GM19239 (cell line): ENCODE data around the gene SKOR1.

Source experiments
- DNase-seq: peaks from one replicate; pipeline ENCODE4 v3.0.0; 2011; ENCODE audit warnings: low spot score; ENCODE audit not compliant: insufficient read length
- FAIRE-seq: peaks from 2 replicates; lab custom pipeline; 2011; peaks lifted over from hg19 to GRCh38; lab: Jason Lieb, UNC

Gene SKOR1

DNA sequence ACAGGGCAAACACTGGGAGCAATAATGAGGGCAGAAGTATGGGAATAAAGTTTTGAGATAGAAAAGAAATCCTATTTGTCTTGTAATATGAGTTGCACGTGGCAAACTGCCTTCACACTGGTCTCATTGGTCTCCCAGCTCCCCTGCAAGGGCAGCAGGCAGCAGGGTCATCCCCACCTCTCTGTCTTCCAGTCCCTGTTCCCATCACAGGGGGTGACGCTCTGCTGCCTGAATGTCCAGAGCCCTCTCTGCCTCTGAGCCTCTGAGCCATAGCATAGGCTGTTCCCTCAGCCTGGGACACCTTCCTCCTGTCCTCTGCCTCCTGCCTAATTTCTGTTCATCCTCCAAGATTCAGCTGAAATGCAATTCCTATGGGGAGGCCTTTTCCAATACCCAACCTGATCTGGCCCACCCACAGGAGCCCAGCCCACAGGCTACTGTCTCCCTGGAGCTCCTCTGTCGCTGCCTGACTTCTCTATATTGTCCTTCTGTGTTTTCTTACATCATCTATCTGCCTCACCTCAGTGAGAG, 12.1 kb upstream of the SKOR1 start:
- FAIRE-seq = no peak

DNA sequence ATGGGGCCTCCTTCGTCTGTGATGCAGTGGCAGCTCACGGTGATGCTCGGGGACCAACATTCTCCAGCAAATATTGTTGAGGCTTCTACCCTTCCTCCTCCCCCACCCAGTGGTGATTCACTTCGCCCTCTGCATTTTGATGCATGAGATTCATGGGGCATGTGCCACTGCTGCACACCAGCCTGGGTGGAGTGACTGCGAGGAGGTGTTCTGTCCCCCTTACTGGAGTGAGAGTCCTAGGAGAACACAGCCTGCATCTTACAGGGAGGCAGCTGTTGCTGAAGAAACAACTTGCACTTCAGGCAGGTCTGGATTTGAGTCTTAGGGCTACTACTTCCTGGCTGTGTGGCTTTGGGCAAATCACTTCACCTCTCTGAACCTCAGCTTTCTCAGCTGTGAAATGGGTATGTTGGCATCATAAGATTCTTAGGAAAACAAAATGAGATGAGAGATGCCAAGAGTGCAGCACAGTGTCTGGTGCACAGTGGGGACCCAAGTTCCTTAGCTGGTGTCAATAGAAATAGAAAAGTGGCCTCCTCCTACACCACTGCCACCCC, 10.2 kb upstream of the SKOR1 start:
- DNase-seq = no peak
- no peak for FAIRE-seq

More for the DNA sequence above, 12.1 kb upstream of the SKOR1 start:
- DNase-seq = no peak

GRCh38 chr15:67816668-67817067, 8.6 kb upstream of the SKOR1 start:
- no peak for FAIRE-seq
- DNase-seq = no peak

- no peak for DNase-seq
- FAIRE-seq = no peak
These were observed 6.8 kb upstream of the SKOR1 start for GRCh38 chr15:67818464-67818863.

- FAIRE-seq (no peak), DNase-seq (no peak)
These were observed 5.7 kb upstream of the SKOR1 start for GRCh38 chr15:67819636-67820035.

DNA sequence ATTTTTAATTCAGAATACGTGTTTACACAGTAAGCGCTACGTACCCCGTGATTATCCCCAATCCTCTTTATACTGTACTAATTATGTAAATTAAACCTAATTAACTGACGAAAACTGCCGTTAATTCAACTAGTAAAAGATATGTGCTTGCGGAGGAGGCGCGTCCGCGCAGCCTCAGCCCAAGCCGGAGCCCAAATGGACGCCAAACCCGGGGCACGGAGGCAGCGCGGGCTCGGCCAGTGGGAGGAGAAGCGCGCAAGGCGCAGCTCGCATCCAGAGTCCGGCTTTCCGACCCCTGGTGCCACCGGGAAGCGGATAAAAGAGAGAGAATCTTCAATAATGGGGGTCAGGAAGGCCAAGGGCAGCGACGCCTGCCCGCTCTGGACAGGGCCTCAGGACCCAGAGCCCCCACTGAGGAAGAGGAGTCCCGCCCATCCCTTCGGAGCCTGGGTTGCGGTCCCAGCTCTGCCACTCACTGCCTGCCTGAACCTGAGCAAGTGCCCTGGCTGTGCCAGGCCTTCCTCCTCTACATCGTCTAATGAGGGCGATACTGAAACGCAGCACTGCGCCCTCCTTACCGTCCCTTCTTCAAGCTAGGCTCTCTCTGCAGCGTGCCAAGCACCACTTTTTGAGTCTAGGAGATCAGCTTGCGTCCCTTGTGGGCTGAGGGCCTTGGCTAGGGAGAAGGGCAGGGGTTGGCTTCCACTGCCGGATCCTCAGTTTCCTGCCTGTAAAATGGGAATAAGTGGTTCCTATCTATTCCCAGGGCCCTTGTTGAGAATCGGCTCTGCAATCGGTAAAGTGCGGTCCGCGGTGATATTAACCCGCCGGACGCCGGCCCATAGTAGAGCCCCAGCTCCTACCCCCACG, 5.0 kb upstream of the SKOR1 start:
- FAIRE-seq (no peak), DNase-seq (no peak)

DNA sequence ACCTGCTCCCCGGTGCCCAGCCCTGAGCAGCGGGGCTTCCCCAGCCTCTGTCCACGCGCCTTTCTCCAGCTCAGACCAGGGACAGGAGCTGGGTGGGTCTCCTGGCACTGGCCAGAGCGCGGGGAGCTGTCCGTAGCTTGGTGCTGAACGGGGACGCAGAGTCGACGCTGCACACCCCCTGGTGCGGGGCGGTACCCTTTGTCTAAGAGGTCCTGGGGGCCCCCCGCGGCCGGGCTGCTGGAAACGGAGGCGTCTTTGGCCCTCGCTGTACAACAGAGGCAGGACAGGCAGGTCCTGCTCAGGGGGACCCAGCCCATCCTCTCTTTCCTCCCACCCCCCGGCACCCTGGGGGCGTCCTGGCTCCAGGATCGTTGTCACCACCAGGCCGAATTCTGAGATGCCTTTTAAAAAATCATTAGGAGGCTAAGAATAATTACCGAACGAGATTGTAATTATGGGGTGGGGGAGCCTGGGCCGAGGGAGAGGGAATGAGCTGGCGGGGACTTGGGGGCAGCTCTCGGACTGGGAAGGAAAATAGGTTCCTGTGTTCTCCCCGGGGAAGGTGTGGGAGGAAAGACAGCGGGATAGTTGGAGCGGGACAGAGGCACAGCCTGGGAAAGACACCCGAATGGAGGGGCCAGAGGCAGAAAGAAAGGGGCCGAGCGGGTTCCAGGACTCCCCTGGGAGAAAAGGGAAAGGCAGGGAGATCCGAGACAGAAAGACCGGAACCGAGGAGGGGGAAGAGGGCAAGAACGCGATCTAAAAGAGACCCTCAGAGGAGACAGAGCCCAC, 4.1 kb upstream of the SKOR1 start:
- no peak for DNase-seq
- FAIRE-seq = no peak

- DNase-seq = no peak
- FAIRE-seq = no peak
These were observed 3.4 kb upstream of the SKOR1 start for GRCh38 chr15:67821784-67822440.

- DNase-seq (no peak), FAIRE-seq (no peak)
These were observed 2.6 kb upstream of the SKOR1 start for GRCh38 chr15:67822537-67823313.

- FAIRE-seq (no peak), DNase-seq (no peak)
These were observed 1.8 kb upstream of the SKOR1 start for GRCh38 chr15:67823314-67824196.

DNA sequence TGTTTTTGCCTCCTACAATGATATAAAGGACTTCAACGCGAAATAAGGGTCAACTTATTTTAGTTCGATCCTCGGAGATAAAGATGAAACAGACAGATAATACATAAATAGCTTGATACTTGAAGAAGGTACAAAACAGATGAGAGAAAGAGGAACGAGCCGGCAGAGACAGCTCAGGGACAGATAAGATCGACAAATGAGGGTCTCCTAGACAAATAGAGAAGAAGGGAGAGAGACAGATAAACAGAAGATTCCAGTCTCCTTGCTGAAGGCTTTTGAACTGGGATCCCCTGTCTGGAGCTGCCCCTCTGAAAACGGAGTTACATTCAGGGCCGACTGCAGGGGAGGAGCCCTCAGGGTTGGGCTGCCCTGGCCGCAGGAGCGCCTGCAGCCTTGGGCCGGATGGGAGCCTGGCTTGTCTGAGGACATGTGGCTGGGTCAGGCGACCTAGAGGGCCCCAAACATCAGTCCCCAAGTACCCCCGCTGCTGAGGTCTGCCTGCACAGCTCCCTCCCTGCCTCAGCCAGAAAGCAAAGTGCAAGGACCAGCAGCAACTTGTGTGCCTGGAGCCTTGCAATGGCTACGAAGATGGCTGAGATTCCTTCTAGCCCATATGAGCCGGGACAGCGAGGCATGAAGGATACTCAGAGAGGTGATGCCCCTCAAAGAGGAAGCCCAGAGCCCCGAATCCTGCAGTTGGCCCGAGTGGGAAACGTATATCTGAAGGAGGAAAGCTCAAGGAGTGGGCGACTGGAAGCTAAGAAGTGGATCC, 926 bp upstream of the SKOR1 start:
- FAIRE-seq = no peak
- DNase-seq = no peak

- FAIRE-seq = no peak
These were observed 790 bp downstream of the SKOR1 start for GRCh38 chr15:67825881-67826716.

DNA sequence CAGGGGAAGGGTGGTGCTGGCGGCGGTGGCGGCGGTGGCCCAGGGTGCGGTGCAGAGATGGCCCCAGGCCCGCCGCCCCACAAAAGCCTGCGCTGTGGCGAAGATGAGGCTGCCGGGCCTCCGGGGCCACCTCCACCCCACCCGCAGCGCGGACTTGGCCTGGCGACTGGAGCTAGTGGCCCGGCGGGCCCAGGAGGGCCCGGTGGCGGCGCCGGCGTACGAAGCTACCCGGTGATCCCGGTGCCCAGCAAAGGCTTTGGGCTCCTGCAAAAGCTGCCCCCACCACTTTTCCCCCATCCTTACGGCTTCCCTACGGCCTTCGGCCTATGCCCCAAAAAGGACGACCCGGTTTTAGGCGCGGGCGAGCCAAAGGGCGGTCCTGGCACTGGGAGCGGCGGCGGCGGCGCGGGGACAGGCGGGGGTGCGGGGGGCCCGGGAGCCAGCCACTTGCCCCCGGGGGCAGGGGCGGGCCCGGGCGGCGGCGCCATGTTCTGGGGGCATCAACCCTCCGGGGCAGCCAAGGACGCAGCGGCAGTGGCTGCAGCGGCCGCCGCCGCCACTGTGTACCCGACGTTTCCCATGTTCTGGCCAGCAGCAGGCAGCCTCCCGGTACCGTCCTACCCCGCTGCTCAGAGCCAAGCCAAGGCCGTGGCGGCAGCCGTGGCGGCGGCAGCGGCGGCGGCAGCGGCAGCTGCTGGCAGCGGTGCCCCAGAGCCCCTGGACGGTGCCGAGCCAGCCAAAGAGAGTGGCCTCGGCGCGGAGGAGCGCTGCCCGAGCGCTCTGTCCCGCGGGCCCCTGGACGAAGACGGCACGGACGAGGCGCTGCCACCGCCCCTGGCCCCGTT, 1.6 kb downstream of the SKOR1 start:
- no peak for FAIRE-seq

More at GRCh38 chr15:67825881-67826716, 790 bp downstream of the SKOR1 start:
- DNase-seq = no peak

DNA sequence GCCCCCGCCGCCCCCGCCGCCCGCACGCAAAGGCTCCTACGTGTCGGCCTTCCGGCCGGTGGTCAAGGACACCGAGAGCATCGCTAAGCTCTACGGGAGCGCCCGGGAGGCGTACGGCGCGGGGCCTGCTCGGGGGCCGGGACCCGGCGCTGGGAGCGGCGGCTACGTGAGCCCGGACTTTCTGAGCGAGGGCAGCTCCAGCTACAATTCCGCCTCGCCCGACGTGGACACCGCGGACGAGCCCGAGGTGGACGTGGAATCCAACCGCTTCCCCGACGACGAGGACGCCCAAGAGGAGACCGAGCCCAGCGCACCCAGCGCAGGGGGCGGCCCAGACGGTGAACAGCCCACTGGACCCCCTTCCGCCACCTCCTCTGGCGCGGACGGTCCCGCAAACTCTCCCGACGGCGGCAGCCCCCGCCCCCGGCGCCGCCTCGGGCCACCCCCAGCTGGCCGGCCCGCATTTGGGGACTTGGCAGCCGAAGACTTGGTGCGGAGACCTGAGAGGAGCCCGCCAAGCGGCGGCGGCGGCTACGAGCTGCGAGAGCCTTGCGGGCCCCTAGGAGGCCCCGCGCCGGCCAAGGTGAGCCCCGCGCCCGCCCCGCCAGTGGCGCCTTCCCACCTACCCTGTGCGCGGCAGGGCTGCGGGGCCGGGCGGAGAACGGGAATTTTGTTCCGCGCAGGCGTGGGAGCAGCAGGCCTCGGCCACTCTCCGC, 2.4 kb downstream of the SKOR1 start:
- no peak for DNase-seq
- no peak for FAIRE-seq

More for the DNA sequence above, 1.6 kb downstream of the SKOR1 start:
- no peak for DNase-seq

DNA sequence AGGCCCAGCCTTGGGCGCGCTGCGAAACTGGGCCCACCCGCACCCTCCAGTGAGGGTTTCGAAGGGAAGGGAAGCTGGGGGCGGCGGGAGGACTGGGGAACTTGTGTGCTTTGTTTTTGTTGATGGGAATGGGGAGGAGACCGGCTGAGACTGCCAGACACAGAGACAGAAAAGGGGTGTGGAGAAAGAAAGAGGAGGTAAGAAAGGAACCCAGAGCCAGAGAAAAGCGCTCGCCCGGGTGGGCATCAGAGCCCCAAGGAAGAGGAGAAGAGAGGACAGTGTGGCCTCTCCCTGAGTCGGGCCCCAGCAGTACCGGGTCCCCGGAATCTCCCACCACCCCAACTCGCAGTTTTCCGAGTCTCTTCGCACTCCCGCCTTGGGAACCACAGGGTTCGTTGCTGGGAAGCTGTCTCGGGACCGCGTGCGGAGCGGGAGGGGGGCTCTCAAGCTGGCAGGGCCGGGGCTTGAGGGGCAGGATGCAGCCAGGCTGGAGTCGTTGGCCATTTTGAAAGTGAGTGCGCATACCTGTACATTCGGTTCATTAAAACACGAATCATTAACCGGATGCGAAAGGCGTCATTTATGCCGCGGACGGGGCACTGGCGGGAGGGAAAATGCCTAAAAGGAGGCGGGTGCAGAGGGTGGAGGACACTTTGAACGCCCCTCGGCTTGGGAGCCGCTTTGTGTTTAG, 3.1 kb downstream of the SKOR1 start:
- DNase-seq (no peak), FAIRE-seq (no peak)
